Hepatic stellate cell (primary cell): ENCODE data around the gene DPEP2.
"Not testable (repeated sequence)": the region's sequence is repeated elsewhere in the genome, so short reads cannot be mapped to it uniquely, and the experiment has no call there.

Source experiments
- DNase-seq: peaks from one replicate; pipeline ENCODE4 v3.0.0; 2011; ENCODE audit warnings: low spot score

The DPEP2 gene

DNA sequence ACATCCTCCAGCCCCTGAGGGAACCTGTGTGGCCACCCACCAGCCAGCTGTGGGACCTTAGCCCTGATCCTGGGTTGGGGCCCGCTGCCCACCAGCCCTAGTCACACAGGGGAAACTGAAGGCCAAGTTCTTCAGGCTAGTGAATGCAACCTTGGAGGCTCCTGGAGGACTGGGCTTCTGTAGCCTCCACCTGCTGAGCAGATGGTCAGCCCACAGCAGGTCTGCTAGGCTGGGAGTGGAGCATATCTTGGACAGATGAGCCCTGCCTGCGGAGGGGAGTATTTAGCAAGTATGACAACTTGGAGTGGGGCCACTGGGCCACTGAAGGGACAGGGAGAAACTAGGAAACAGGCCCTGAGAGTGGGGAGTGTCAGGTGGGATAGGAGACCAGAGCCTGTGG is 23.1 kb downstream of the DPEP2 start:
- DNase-seq = no peak

GRCh38 chr16:67975321-67976105 is 23.8 kb downstream of the DPEP2 start:
- no peak for DNase-seq

- not testable (repeated sequence) for DNase-seq
Observed at GRCh38 chr16:67972285-67972684, 27.0 kb downstream of the DPEP2 start.

- DNase-seq = no peak
Observed at GRCh38 chr16:67971111-67971510, 28.2 kb downstream of the DPEP2 start.

GRCh38 chr16:67969254-67970039 is 29.8 kb downstream of the DPEP2 start:
- DNase-seq = peak; percentile 43

DNA sequence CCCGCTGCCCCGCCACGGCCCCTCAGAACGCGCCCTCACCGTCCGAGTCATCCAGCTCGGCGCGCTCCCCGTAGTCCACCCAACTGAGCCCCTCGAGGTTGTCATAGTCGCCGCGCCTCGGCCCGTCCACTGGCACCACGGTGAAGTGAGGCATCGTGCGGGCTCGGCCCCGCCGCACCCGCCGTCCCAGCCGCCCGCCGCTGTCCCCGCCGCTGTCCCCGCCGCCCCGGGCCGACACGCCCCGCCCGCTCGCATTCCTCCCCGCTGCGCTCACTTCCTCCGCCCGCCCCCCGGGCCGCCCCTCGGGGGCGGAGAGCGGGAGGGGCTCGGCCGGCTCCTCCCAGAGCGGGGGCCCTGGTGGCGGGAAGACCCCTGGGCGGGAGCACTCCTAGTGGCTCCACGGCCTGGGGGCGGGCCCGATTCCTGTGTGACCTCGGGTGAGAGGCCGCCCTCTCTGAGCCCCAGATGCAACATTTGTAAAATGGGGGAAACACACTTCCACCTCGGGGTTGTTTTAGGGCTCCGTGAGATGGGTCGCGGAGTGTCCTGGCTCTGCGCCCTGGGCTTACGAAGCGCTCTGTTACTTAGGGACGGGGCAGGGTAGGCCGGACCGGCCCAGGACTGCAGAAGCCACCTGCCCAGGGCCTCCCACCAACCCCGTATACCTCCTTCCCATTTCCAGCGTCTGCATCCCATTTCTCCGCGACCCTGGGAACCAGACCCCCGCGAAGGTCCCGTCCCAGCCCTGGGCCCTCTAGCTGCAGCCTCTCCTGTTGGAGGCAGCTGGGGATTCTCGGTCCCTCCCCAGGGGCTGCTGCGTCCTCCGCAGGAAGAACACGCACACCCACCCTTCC is 30.7 kb downstream of the DPEP2 start, which contains the start of gene SLC12A4:
TSS of gene SLC12A4 (minus strand) at position 238 of the 854 bp plus-strand sequence. CDS start at position 154, 84 bp downstream.
- DNase-seq = peak; percentile 94

- DNase-seq = peak; percentile 70
Observed at GRCh38 chr16:67967958-67968399, 31.3 kb downstream of the DPEP2 start.

- DNase-seq = peak; percentile 49
Observed at GRCh38 chr16:67967183-67967957, 31.9 kb downstream of the DPEP2 start.

DNA sequence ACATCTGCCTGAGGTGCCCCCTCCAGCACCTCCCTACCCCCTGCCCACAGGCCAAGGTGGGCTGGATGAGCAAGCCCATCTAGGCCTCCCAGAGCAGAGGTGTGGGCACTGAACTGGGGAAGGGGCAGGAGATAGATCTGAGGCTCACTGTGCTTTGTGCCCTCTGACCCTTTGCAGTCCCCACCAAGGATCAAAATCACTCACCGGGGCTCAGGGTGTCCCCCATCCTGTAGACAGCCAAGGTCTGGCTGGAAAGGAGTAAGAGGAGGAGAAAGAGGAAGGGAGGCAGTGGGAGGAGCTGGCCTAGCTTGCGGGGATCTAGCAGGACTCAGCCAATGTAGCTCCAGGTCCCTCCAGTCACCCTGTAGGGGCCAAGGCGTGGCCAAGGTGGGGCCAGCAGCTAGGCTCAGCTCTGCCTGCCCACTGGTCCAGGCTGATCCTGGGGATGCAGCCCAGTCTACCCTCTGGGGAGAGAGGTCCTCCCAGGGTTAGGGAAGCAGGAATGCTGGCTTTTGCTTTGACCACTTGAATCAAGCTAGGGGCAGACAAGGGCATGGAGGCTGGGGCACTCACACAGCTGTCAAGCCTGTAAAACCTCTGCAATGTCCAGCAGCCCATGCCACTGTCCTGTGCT is 32.6 kb downstream of the DPEP2 start:
- DNase-seq = peak; percentile 77

DNA sequence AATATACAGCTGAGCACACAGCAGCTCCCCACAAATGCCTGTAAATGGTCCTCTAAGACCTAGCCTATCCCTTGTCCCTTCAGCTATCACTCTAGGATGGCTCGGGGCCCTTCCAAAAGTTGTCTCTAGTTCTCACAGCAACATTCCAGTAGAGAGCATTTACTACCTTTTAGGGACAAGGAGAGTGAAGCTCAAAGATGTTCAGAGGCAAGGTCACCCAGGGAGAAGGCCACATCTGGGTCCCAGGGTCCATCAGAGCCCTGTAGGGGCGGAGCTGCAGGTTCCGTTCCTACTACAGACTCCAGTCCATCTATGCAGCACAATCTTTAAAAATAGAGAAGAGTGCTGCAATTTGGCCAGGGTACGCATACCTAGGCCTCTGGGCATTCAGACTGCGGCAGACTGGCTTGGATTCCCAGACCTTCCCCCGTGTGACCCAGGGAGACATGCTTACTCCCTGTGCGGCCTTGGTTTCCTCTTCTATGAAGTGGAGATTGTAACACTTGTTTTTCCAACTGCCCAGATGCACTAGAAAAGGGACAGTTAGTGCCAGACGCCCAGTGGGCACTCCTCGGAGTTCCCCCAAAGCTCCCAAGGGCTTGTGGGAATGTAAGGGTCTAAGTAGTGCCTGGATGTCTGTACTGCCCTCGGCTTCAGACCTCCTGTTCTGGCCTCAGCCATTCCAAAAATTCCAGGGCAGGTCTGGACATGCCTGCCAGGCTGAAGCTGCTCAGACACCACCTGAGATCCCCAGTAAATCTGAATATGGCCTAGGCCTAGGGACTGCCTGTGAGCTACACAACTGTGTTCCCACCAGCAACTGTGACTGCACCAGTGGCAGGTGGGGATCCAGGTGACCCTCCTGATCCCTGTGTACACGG is 33.4 kb downstream of the DPEP2 start:
- DNase-seq = no peak

GRCh38 chr16:67964477-67965131 is 34.7 kb downstream of the DPEP2 start:
- no peak for DNase-seq

GRCh38 chr16:67963662-67964321 is 35.5 kb downstream of the DPEP2 start:
- no peak for DNase-seq

DNA sequence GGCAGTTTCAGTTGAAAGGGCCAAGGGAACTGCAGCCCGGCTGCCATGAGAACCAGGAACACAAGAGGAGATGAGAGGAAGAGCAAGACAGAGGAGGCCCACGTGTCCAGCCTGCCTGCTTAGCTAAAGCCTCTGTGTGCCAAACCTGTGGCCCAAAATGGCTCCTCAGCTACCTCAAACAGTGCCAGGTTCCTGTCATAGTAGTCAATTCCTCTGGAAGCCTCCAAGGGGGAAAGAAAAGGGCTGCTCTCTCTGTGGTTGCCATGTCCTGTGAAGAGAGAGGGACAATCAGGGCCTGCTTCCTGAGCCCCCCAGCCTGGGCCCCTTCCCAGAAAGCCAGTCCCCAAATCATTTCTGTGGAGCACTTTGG is 36.0 kb downstream of the DPEP2 start:
- DNase-seq = no peak

- DNase-seq = no peak
Observed at GRCh38 chr16:67962135-67962534, 37.1 kb downstream of the DPEP2 start.

- DNase-seq = no peak
Observed at GRCh38 chr16:67961551-67961957, 37.7 kb downstream of the DPEP2 start.

GRCh38 chr16:67959536-67960329 is 39.6 kb downstream of the DPEP2 start:
- peak; percentile 97 for DNase-seq

GRCh38 chr16:67957622-67958021 is 41.7 kb downstream of the DPEP2 start:
- no peak for DNase-seq
